GM18505 (cell line): ENCODE data around the gene NPTN.

ENCODE experiments used
- ATAC-seq: cut with Tn5 transposase; IDR thresholded peaks from one replicate; pipeline ENCODE4 v1.9.1; 2021; ENCODE audit not compliant: unreplicated experiment
- POLR2A ChIP-seq: IDR thresholded peaks from 4 replicates; pipeline ENCODE4 v1.6.1; 2011; ENCODE audit warnings: borderline replicate concordance; ENCODE audit not compliant: insufficient read depth, insufficient read length; ENCODE audit errors: extremely low read depth

The NPTN gene

GRCh38 chr15:73524919-73525318, 108.3 kb downstream of the NPTN start:
- TF ChIP-seq POLR2A, result no peak
- ATAC-seq, result no peak

GRCh38 chr15:73522011-73522410, 111.2 kb downstream of the NPTN start:
- ATAC-seq, result no peak
- no peak for TF ChIP-seq POLR2A

GRCh38 chr15:73518876-73519733, 114.1 kb downstream of the NPTN start:
- no peak for ATAC-seq

GRCh38 chr15:73518180-73518862, 114.9 kb downstream of the NPTN start:
- TF ChIP-seq POLR2A, result no peak
- ATAC-seq, result no peak

More at GRCh38 chr15:73518876-73519733, 114.1 kb downstream of the NPTN start:
- no peak for TF ChIP-seq POLR2A

GRCh38 chr15:73517566-73517965, 115.6 kb downstream of the NPTN start:
- no peak for TF ChIP-seq POLR2A
- ATAC-seq, result no peak

GRCh38 chr15:73515527-73515926, 117.7 kb downstream of the NPTN start:
- no peak for TF ChIP-seq POLR2A
- ATAC-seq, result no peak
